ENCODE data around the gene SLC12A1. TPM values are rescaled to one million over a fixed set of nuclear protein-coding genes. Genes with fewer than 3 reads are reported as not detected.

SLC12A1 gene
- total RNA-seq, 1 donor from 2014 or later = not detected

GRCh38 chr15:48244921-48245320, 38.8 kb downstream of the SLC12A1 start:
- intact Hi-C loops (cut with micrococcal nuclease) = no loop called here
- ChIA-PET POLR2A (no interaction called here), CTCF (no interaction called here)
- DNase-seq (no peak), ATAC-seq (ENCODE audit: low read depth) (no peak)
- no peak overlapping the region for H3K27ac Mint-ChIP-seq
- H3K4me1 Mint-ChIP-seq = no peaks in the 10 kb centered on the region
- H3K27me3 Mint-ChIP-seq = no peaks in the 10 kb centered on the region
- H3K9me3 Mint-ChIP-seq = no peaks in the 10 kb centered on the region
- no peaks in the 10 kb centered on the region for H3K36me3 Mint-ChIP-seq (ENCODE audit: low read depth)
- no peak for TF ChIP-seq CTCF (IDR thresholded peaks at IDR 0.05)
- no peak overlapping the region for H3K4me3 Mint-ChIP-seq

DNA sequence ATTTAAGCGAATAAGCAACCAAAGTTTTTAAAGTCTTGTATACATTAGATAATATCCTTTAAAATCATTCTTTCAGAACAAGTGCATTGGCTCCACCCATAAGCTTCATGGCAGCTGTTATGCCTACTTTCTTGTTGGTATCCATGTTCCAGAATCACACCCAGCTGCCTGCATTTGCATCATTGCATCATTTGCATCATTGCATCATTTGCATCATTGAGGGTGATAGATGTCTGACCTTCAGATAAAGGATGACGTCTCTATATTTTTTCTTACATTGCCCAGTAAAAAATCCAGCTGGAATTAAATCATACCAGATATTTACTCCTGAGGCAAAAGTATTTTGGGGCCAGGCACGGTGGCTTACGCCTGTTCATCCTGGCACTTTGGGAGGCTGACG, 42.3 kb downstream of the SLC12A1 start:
- H3K9me3 Mint-ChIP-seq = no peaks in the 10 kb centered on the region
- no peak for TF ChIP-seq CTCF (IDR thresholded peaks at IDR 0.05)
- DNase-seq (no peak), ATAC-seq (ENCODE audit: low read depth) (no peak)
- no peaks in the 10 kb centered on the region for H3K4me1 Mint-ChIP-seq
- no peak overlapping the region for H3K27ac Mint-ChIP-seq
- no peaks in the 10 kb centered on the region for H3K36me3 Mint-ChIP-seq (ENCODE audit: low read depth)
- CTCF ChIA-PET = no interaction called here
- peaks cover 4% of the 10 kb centered on the region for H3K27me3 Mint-ChIP-seq
- H3K4me3 Mint-ChIP-seq = no peak overlapping the region
- POLR2A ChIA-PET = no interaction called here
- intact Hi-C loops (cut with micrococcal nuclease) = no loop called here

DNA sequence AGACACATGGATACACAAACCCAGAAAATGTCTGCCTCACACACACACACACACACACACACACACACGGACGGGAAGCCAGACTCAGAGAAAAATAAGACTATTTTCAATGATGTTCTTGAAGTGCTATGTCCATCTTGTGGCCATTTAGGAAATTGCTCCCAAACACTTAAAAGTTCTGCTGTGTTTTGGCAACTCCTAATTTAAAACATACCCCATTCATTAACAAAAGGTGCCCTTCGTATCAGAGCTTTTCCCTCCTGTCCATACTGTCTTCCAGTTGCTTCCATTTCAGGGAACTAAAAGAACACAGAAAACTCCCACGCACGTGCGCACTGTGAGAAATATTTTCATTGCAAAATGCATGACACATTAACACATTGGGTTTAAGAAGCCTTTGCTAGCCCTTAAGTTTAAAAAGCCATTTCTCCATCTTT, 44.6 kb downstream of the SLC12A1 start:
- no peaks in the 10 kb centered on the region for H3K4me1 Mint-ChIP-seq
- H3K27me3 Mint-ChIP-seq = peaks cover 9% of the 10 kb centered on the region
- POLR2A ChIA-PET = no interaction called here
- TF ChIP-seq CTCF (IDR thresholded peaks at IDR 0.05) = no peak
- ATAC-seq (ENCODE audit: low read depth) (no peak), DNase-seq (no peak)
- intact Hi-C loops (cut with micrococcal nuclease) = loop anchor here (5.0 kb wide), 2 partner anchors 338 to 538 kb away; no protein-coding TSS in a partner anchor
- H3K36me3 Mint-ChIP-seq (ENCODE audit: low read depth) = no peaks in the 10 kb centered on the region
- CTCF ChIA-PET = no interaction called here
- H3K9me3 Mint-ChIP-seq = no peaks in the 10 kb centered on the region
- H3K27ac Mint-ChIP-seq = no peak overlapping the region
- no peak overlapping the region for H3K4me3 Mint-ChIP-seq

DNA sequence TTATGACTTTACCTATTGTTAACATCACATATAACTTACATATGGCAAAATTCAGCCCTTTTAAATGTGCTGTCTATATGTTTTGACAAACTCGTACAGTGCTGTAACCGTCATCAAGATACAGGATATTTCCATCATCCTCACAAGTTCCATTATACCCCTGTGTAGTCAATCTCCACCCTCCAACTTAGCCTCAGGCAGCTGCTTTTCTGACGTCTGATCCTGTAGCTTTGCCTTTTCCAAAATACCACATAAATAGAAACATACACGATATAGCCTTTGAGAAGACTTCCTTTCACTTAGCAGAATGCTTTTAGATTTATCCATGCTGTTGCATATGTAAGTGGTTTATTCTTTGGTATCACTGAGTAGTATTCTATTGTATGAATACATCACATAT, 47.1 kb downstream of the SLC12A1 start:
- no peaks in the 10 kb centered on the region for H3K4me1 Mint-ChIP-seq
- no peak overlapping the region for H3K27ac Mint-ChIP-seq
- intact Hi-C loops (cut with micrococcal nuclease) = loop anchor here (5.0 kb wide), 2 partner anchors 341 to 541 kb away; no protein-coding TSS in a partner anchor
- no peak for DNase-seq
- ATAC-seq (ENCODE audit: low read depth) = no peak
- no peaks in the 10 kb centered on the region for H3K36me3 Mint-ChIP-seq (ENCODE audit: low read depth)
- POLR2A ChIA-PET = no interaction called here
- H3K9me3 Mint-ChIP-seq = no peaks in the 10 kb centered on the region
- CTCF ChIA-PET = no interaction called here
- H3K27me3 Mint-ChIP-seq = peaks cover 11% of the 10 kb centered on the region
- TF ChIP-seq CTCF (IDR thresholded peaks at IDR 0.05) = no peak
- H3K4me3 Mint-ChIP-seq = no peak overlapping the region

DNA sequence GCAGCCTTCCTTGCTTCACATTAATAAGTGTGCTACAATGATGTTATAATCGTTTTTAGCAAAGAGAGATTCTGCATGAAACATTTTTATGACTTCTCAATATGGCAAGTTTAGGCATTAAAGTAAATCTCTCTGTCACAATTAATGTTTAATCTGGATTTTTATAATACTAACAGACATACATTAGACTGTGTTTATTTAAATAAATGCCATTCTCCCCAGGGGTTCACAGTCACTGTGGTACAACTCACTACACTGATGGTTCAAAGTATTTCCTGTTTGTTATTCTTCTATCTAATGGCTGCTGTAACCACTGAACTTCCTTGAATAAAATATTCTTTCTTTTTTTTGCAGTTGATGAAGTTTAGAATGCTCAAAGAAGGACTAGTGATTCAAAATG, 59.0 kb downstream of the SLC12A1 start:
- no peak overlapping the region for H3K4me3 Mint-ChIP-seq
- intact Hi-C loops (cut with micrococcal nuclease) = no loop called here
- no peaks in the 10 kb centered on the region for H3K36me3 Mint-ChIP-seq (ENCODE audit: low read depth)
- no peaks in the 10 kb centered on the region for H3K4me1 Mint-ChIP-seq
- no peak for TF ChIP-seq CTCF (IDR thresholded peaks at IDR 0.05)
- no peaks in the 10 kb centered on the region for H3K9me3 Mint-ChIP-seq
- ATAC-seq (ENCODE audit: low read depth) (no peak), DNase-seq (no peak)
- H3K27me3 Mint-ChIP-seq = peaks cover 7% of the 10 kb centered on the region
- no peak overlapping the region for H3K27ac Mint-ChIP-seq
- ChIA-PET POLR2A (no interaction called here), CTCF (no interaction called here)
